C4-2B (cell line): ENCODE results near the gene FMO1.

Experiments used
- CTCF ChIP-seq: fragments of 450-650 bp; conservative IDR thresholded peaks from 2 replicates; pipeline ENCODE4 v1.5.1; 2017; ENCODE audit warnings: mild to moderate bottlenecking
- ZFX ChIP-seq: fragments of 450-650 bp; IDR thresholded peaks from 2 replicates; pipeline ENCODE4 v1.6.1; 2017

- TF ChIP-seq CTCF (no peak), ZFX (no peak)
These were observed 15.1 kb upstream of the FMO1 start for GRCh38 chr1:171233183-171233582.
